ENCODE data around the gene EXOC3L2.

GRCh38 chr19:45245334-45245787 lies at the start of gene EXOC3L2:
- no peak for TF ChIP-seq TAF1 (IDR thresholded peaks at IDR 0.05; ENCODE audit: borderline replicate concordance, low read depth, low read length)
- TF ChIP-seq POLR2AphosphoS5 (IDR thresholded peaks at IDR 0.05; ENCODE audit: low read depth, low read length) = no peak
